ENCODE measurements around the gene MRPL23. TPM values are rescaled to one million over a fixed set of nuclear protein-coding genes. Genes with fewer than 3 reads are reported as not detected.

Gene MRPL23
- total and polyA plus RNA-seq, 4 donors: 33.0 to 83.9 (median 67.6) TPM

DNA sequence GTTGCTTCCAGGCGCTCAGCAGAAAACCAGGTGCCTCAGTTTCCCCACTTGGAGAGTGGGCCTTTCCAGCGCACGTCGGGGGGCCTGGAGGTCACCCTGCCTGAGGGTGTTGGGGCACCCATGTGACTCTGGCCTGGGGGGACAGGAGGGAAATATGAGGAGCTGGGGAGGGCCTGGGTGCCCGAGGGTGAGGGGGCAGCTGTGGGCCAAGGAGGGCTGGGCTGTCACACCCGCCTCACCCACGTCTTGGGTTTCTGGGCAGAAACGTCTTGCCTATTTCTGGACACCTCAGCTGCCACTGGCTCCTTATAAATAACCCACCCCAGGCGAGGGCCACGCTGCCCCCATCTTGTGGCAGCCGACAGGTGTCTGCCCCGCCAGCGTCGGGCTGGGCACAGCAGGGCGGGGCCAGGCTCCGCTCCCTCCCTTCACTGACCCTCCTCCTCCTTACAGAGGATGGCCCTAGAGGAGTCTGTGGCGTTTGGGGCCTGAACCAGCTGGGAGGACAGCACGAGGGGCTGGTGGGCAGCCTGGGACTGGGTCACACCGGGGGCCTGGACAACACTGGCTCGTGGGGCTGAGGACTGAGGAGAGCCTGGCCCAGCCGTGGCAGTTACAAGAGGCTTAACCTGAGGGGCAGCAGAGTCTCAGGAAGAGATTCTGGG lies 26.1 kb upstream of the MRPL23 start:
- Histone ChIP-seq H3K27ac (ENCODE audit: low read depth in 1 of 2, low read length in 2 of 2) (no peak overlapping the region), H3K36me3 (ENCODE audit: control insufficient read depth in 4 of 4, insufficient read depth in 3 of 4, low read depth in 1 of 4, low read length in 3 of 4) (no peaks in the 10 kb centered on the region), H3K9me3 (ENCODE audit: control insufficient read depth in 4 of 4, low read length in 3 of 4) (no peaks in the 10 kb centered on the region), H3K4me1 (ENCODE audit: control insufficient read depth in 4 of 4, insufficient read depth in 4 of 4, low read length in 3 of 4) (no peaks in the 10 kb centered on the region), H3K27me3 (ENCODE audit: control insufficient read depth in 4 of 4, insufficient read depth in 4 of 4, low read length in 3 of 4) (no peaks in the 10 kb centered on the region), H3K9ac (ENCODE audit: low read depth in 1 of 2, low read length in 2 of 2) (no peak overlapping the region), H3K4me3 (ENCODE audit: low read depth in 1 of 3, low read length in 3 of 3) (no peak overlapping the region)
- TF ChIP-seq HNF4A (conservative IDR thresholded peaks at IDR 0.05): no peak
- TF ChIP-seq, protein P1, sequence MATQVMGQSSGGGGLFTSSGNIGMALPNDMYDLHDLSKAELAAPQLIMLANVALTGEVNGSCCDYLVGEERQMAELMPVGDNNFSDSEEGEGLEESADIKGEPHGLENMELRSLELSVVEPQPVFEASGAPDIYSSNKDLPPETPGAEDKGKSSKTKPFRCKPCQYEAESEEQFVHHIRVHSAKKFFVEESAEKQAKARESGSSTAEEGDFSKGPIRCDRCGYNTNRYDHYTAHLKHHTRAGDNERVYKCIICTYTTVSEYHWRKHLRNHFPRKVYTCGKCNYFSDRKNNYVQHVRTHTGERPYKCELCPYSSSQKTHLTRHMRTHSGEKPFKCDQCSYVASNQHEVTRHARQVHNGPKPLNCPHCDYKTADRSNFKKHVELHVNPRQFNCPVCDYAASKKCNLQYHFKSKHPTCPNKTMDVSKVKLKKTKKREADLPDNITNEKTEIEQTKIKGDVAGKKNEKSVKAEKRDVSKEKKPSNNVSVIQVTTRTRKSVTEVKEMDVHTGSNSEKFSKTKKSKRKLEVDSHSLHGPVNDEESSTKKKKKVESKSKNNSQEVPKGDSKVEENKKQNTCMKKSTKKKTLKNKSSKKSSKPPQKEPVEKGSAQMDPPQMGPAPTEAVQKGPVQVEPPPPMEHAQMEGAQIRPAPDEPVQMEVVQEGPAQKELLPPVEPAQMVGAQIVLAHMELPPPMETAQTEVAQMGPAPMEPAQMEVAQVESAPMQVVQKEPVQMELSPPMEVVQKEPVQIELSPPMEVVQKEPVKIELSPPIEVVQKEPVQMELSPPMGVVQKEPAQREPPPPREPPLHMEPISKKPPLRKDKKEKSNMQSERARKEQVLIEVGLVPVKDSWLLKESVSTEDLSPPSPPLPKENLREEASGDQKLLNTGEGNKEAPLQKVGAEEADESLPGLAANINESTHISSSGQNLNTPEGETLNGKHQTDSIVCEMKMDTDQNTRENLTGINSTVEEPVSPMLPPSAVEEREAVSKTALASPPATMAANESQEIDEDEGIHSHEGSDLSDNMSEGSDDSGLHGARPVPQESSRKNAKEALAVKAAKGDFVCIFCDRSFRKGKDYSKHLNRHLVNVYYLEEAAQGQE (IDR thresholded peaks at IDR 0.05): no peak
- TF ChIP-seq EGR1 (IDR thresholded peaks at IDR 0.05; ENCODE audit: low read depth in 2 of 2): no peak
- TF ChIP-seq, protein P2, sequence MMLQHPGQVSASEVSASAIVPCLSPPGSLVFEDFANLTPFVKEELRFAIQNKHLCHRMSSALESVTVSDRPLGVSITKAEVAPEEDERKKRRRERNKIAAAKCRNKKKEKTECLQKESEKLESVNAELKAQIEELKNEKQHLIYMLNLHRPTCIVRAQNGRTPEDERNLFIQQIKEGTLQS (IDR thresholded peaks at IDR 0.05): no peak
- TF ChIP-seq, protein P3, sequence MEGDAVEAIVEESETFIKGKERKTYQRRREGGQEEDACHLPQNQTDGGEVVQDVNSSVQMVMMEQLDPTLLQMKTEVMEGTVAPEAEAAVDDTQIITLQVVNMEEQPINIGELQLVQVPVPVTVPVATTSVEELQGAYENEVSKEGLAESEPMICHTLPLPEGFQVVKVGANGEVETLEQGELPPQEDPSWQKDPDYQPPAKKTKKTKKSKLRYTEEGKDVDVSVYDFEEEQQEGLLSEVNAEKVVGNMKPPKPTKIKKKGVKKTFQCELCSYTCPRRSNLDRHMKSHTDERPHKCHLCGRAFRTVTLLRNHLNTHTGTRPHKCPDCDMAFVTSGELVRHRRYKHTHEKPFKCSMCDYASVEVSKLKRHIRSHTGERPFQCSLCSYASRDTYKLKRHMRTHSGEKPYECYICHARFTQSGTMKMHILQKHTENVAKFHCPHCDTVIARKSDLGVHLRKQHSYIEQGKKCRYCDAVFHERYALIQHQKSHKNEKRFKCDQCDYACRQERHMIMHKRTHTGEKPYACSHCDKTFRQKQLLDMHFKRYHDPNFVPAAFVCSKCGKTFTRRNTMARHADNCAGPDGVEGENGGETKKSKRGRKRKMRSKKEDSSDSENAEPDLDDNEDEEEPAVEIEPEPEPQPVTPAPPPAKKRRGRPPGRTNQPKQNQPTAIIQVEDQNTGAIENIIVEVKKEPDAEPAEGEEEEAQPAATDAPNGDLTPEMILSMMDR (IDR thresholded peaks at IDR 0.05; ENCODE audit: low read depth, low read length, missing input control): no peak
- no peak for TF ChIP-seq RXRA (IDR thresholded peaks at IDR 0.05)
- no peak for TF ChIP-seq YY1 (IDR thresholded peaks at IDR 0.05)
- TF ChIP-seq RAD21 (IDR thresholded peaks at IDR 0.05): no peak
- TF ChIP-seq, protein P4, sequence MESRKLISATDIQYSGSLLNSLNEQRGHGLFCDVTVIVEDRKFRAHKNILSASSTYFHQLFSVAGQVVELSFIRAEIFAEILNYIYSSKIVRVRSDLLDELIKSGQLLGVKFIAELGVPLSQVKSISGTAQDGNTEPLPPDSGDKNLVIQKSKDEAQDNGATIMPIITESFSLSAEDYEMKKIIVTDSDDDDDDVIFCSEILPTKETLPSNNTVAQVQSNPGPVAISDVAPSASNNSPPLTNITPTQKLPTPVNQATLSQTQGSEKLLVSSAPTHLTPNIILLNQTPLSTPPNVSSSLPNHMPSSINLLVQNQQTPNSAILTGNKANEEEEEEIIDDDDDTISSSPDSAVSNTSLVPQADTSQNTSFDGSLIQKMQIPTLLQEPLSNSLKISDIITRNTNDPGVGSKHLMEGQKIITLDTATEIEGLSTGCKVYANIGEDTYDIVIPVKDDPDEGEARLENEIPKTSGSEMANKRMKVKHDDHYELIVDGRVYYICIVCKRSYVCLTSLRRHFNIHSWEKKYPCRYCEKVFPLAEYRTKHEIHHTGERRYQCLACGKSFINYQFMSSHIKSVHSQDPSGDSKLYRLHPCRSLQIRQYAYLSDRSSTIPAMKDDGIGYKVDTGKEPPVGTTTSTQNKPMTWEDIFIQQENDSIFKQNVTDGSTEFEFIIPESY (IDR thresholded peaks at IDR 0.05): no peak
- TF ChIP-seq HNF4G (IDR thresholded peaks at IDR 0.05): no peak
- TF ChIP-seq, protein P5, sequence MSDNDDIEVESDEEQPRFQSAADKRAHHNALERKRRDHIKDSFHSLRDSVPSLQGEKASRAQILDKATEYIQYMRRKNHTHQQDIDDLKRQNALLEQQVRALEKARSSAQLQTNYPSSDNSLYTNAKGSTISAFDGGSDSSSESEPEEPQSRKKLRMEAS (IDR thresholded peaks at IDR 0.05): no peak
- no peak for TF ChIP-seq FOXA1 (IDR thresholded peaks at IDR 0.05)
- no peak for TF ChIP-seq FOXA2 (IDR thresholded peaks at IDR 0.05)
- no peak for TF ChIP-seq SP1 (IDR thresholded peaks at IDR 0.05)
- TF ChIP-seq NR2F2 (IDR thresholded peaks at IDR 0.05): no peak
- no peak for TF ChIP-seq GABPA (IDR thresholded peaks at IDR 0.05 in 1 of 2, conservative IDR thresholded peaks at IDR 0.05 in 1 of 2)
- no peak for TF ChIP-seq TAF1 (conservative IDR thresholded peaks at IDR 0.05)
- no peak for TF ChIP-seq JUND (IDR thresholded peaks at IDR 0.05)
- no peak for DNase-seq (ENCODE audit: low spot score)
- 71% methylated on average over 21 of the region's 21 CpGs for WGBS

Data from liver (tissue), 9 donors.